WERI-Rb-1 (cell line): ENCODE measurements around the gene EDA.

ENCODE experiments used
- DNase-seq: peaks from one replicate; pipeline ENCODE4 v3.0.0-alpha.2; 2020
- H3K27ac ChIP-seq: fragments of 250-450 bp; sonication (Bioruptor Pico); 2 replicates; pipeline ENCODE4 v1.5.1; 2020; ENCODE audit warnings: mild to moderate bottlenecking, moderate library complexity
- H3K27me3 ChIP-seq: fragments of 250-450 bp; sonication (Bioruptor Pico); 2 replicates; pipeline ENCODE4 v1.5.1; 2021; ENCODE audit warnings: mild to moderate bottlenecking, low read depth, moderate library complexity; ENCODE audit not compliant: insufficient read depth, severe bottlenecking
- H3K36me3 ChIP-seq: fragments of 250-450 bp; sonication (Bioruptor Pico); 2 replicates; pipeline ENCODE4 v1.5.1; 2020; ENCODE audit warnings: mild to moderate bottlenecking, moderate library complexity
- H3K4me3 ChIP-seq: 2 replicates; pipeline ENCODE4 v1.5.1; 2011; ENCODE audit warnings: low read depth, mild to moderate bottlenecking, control low read depth, low read length
- H3K9me3 ChIP-seq: fragments of 250-450 bp; sonication (Bioruptor Pico); 2 replicates; pipeline ENCODE4 v1.5.1; 2021; ENCODE audit warnings: mild to moderate bottlenecking, moderate library complexity; ENCODE audit not compliant: severe bottlenecking
- CTCF ChIP-seq: IDR thresholded peaks from 2 replicates; pipeline ENCODE4 v1.5.1; 2011; ENCODE audit warnings: low read depth, mild to moderate bottlenecking, control low read depth, inconsistent platforms, low read length

EDA gene

GRCh38 chrX:69618803-69619202 lies 2.9 kb downstream of the EDA start:
- H3K4me3 ChIP-seq, result no peak overlapping the region
- no peaks in the 10 kb centered on the region for H3K36me3 ChIP-seq
- no peaks in the 10 kb centered on the region for H3K9me3 ChIP-seq
- peak; percentile 12 for DNase-seq
- peaks cover 2% of the 10 kb centered on the region for H3K27me3 ChIP-seq
- no peak for TF ChIP-seq CTCF
- H3K27ac ChIP-seq, result no peak overlapping the region

- Histone ChIP-seq H3K4me3 (no peak overlapping the region), H3K36me3 (no peaks in the 10 kb centered on the region), H3K9me3 (no peaks in the 10 kb centered on the region), H3K27ac (no peak overlapping the region), H3K27me3 (peaks cover 4% of the 10 kb centered on the region)
- TF ChIP-seq CTCF, result no peak
- no peak for DNase-seq
Observed at GRCh38 chrX:69626129-69626528, 10.2 kb downstream of the EDA start.

GRCh38 chrX:69627744-69628143 lies 11.8 kb downstream of the EDA start:
- Histone ChIP-seq H3K27me3 (peaks cover 4% of the 10 kb centered on the region), H3K27ac (no peak overlapping the region), H3K9me3 (no peaks in the 10 kb centered on the region), H3K4me3 (no peak overlapping the region), H3K36me3 (no peaks in the 10 kb centered on the region)
- TF ChIP-seq CTCF, result no peak
- no peak for DNase-seq

GRCh38 chrX:69630147-69630546 lies 14.2 kb downstream of the EDA start:
- Histone ChIP-seq H3K9me3 (no peaks in the 10 kb centered on the region), H3K36me3 (no peaks in the 10 kb centered on the region), H3K27ac (no peak overlapping the region), H3K4me3 (no peak overlapping the region), H3K27me3 (peaks cover 4% of the 10 kb centered on the region)
- no peak for TF ChIP-seq CTCF
- DNase-seq, result no peak

GRCh38 chrX:69664693-69665092 lies 48.8 kb downstream of the EDA start:
- H3K36me3 ChIP-seq, result no peaks in the 10 kb centered on the region
- no peak for TF ChIP-seq CTCF
- no peak for DNase-seq
- no peak overlapping the region for H3K4me3 ChIP-seq
- H3K27ac ChIP-seq, result no peak overlapping the region
- H3K27me3 ChIP-seq, result no peaks in the 10 kb centered on the region
- no peaks in the 10 kb centered on the region for H3K9me3 ChIP-seq

- DNase-seq, result no peak
- H3K27me3 ChIP-seq, result no peaks in the 10 kb centered on the region
- no peak for TF ChIP-seq CTCF
- no peaks in the 10 kb centered on the region for H3K36me3 ChIP-seq
- H3K27ac ChIP-seq, result no peak overlapping the region
- H3K4me3 ChIP-seq, result no peak overlapping the region
- peaks cover 2% of the 10 kb centered on the region for H3K9me3 ChIP-seq
Observed at GRCh38 chrX:69670001-69670555, 54.2 kb downstream of the EDA start.
